GM20000 (cell line): ENCODE data around the gene PTBP1.

Source experiments
- DNase-seq: peaks from one replicate; pipeline ENCODE4 v3.0.0; 2012; ENCODE audit warnings: low spot score
- TF ChIP-seq, protein P1 (sequence below): IDR thresholded peaks from 2 replicates; pipeline ENCODE4 v1.5.1; 2012; ENCODE audit warnings: mild to moderate bottlenecking, control low read depth; ENCODE audit errors: extremely low read depth, missing control alignments

PTBP1 gene

DNA sequence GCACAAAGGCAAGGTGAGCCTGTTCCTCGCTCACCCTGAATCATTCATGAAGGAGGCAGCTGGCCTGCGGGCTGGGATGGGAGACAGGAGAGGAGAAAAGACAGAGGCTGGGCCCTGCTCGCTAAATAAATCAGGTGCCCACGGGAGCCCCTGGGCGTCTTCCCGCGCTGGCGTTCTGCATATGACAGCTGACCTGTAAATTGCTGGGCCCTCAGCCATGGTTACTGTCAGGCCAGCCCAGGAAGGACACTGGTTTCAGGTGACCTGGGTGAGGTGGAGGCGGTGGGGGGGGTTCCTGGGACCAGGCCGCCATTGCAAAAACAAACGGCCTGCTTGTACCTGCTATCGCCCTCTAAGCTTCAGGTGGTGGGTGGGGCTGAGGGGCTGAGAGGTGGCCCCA is 3.4 kb upstream of the PTBP1 start:
- DNase-seq, result no peak
- TF ChIP-seq, protein P1, sequence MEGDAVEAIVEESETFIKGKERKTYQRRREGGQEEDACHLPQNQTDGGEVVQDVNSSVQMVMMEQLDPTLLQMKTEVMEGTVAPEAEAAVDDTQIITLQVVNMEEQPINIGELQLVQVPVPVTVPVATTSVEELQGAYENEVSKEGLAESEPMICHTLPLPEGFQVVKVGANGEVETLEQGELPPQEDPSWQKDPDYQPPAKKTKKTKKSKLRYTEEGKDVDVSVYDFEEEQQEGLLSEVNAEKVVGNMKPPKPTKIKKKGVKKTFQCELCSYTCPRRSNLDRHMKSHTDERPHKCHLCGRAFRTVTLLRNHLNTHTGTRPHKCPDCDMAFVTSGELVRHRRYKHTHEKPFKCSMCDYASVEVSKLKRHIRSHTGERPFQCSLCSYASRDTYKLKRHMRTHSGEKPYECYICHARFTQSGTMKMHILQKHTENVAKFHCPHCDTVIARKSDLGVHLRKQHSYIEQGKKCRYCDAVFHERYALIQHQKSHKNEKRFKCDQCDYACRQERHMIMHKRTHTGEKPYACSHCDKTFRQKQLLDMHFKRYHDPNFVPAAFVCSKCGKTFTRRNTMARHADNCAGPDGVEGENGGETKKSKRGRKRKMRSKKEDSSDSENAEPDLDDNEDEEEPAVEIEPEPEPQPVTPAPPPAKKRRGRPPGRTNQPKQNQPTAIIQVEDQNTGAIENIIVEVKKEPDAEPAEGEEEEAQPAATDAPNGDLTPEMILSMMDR, result no peak

DNA sequence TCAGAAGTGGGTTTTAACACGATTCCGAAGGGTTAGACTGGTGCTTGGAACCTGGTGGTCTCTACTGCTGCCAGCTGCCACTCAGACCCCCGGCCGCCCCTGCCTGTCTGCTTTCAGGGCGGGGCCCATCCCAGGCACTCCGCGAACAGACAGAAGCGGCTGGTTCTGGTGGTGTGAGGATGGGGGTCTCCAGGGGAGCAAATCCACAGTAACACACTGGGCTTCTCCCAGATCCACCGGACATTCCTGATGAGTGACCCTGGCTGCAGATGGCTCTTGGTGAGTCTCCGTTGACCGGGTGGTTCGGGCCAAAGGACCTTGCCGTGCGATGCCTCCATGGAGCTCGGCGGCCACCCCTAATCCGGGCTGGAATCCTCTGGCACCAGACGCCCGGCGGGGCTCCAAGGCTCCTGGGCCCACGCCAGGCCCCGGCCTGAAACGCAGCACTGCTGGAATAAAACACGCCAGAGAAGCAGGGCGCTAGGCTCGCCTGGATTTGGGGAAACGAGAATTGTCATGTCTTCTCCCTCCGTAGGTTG is 2.1 kb upstream of the PTBP1 start:
- TF ChIP-seq, protein P1, result no peak
- no peak for DNase-seq

DNA sequence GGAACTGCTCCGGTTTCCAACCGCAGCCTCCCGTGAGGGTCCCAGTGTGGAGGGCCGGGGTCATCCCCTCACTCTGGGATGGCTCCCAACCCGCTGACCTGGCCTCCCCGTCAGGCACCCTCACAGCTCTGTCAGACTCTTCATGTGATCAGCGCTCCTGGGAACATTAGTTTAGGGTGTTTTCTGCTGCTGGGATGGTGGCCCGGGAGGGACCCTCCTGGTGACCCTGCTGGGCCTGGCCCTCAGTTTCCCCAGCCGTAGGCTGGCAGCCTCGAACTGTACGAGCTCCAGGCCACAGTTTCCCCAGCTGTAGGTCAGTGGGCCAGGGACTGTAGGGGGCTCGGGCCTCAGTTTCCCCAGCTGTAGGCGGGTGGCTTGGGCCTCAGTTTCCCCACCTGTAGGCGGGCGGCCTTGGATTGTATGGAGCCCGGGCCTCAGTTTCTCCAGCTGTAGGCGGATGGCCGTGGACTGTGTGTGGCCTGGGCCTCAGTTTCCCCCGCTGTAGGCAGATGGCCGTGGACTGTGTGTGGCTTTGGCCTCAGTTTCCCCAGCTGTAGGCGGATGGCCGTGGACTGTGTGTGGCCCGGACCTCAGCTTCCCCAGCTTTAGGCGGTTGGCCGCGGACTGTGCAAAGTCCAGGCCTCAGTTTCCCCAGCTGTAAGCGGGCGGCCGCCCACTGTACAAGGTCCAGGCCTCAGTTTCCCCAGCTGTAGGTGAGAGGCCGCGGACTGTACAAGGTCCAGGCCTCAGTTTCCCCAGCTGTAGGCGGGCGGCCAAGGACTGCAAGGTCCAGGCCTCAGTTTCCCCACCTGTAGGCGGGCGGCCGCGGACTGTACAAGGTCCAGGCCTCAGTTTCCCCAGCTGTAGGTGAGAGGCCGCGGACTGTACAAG is 1.3 kb upstream of the PTBP1 start:
- no peak for DNase-seq
- TF ChIP-seq, protein P1, result no peak

DNA sequence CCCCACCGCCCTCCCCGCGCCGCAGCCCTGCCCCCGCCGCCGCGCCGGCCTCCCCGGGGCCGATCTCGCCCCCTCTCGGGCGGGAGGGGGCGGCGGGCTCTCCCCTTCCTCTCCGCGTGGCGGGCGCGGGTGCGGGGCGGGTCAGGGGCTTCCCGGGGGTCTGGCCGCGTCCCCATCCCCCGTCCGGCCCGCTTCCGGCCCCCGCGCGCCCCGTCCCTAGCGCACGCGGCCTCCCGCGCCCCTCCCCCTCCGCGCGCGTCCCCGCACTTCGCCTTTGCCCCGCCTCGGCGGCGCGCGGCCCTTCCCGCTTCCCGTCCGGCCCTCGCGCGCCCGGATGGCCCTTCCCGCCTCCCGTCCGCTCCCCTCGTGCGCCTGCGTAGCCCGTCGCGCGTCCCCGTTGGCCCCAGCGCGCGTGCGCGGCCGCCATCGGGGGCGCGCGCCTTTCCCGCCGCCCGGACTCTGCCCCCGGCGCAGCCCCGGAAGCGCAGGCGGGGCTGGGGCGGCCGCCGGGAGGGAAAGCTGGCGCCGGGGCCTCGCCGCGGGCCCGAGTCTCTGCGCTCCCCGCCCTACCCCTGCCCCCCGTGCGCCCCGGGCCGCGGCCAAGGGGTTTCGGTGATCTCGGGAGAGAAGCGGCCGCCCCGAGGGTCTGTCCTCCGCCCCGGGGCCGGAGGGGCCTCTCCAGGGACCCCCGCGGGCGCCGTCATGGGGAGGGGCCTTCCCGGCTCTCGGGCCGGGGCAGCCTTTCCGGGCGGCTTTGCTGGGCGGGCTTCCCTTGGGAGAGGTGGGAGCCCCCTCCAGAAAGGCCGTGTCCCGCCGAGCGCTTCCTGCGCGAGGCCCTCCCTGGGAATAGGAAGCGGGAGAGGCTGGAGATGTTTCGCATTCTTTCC is 519 bp downstream of the PTBP1 start:
- TF ChIP-seq, protein P1, result no peak
- peak; percentile 100 for DNase-seq

DNA sequence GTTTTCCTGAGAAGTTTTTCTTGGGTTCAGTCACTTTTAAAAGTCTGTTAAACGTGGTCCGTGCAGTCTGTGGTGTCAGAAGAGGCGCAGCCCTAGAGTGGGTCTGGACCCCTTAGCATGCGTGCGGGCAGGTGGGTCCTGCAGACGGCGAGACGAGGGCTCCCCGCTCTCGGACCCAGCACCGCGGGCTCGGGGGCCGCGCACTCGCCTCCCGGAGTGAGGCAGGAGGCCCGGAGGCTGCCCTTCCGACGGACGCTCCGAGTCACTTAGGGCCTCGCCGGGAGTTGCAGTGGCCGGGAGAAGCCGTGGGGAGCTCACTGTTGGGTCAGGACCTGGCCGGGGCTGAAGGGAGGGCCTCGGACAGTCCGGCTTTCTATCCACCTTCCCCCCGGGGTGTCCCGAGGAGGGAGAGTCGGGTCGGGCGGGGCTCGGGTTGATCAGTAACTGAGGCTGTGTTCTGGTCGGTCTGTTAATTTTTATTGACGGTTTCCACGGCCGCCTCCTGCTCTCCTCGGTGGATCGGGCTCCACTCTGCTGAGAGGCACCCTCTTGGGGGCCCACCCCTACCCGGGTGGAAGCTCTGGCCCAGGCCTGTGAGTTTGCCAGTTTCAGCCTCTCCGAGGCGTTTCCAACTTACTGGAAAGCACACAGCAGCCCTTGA is 1.3 kb downstream of the PTBP1 start:
- TF ChIP-seq, protein P1, result no peak
- peak; percentile 46 for DNase-seq

DNA sequence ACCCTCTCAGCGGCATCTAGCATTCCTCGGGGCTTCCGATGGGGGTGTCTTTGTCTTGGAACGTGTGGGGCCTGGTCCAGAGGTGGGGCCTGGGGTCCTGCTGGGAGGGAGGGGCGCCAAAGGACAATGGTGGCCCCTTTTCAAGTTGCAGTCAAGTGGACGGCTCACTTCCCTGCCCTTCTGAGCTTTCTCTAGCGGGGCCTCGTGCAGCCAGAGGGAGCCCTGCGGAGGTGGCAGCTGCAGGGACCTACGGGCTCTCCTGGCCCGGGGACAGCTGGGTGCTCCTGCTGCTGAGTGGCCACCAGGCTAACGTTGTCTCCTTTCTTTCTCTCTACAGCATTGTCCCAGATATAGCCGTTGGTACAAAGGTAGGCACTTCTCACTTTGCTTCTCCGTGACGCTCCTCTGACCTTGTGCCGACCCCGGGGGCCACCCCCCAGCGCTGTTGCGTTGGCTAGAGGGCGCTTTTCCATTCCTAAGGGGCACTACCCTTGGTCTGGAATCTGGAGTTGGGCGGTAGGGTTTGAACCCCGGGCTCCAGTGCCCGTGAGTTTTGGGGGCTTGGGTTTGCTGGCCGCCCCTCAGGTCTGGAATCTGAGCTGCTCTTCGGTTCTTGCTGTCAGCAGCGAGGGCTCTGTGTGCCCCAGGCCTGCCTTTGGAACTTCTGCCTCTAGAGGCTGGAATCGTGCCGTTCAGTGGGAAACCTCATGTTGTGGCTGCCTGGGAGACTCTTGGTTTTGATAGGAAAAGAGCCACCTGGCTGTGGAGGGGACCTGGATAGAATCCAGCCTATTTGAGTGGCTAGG is 2.0 kb downstream of the PTBP1 start:
- TF ChIP-seq, protein P1, result no peak
- DNase-seq, result peak; percentile 38
